NCI-H69 (cell line): ENCODE measurements around the gene DNAH8.
A peak's percentile ranks its signal among the peaks of the same experiment; 100 is the strongest.

Source experiments
- DNase-seq: peaks from one replicate; lab custom pipeline; 2025; lab: John Stamatoyannopoulos, UW

DNAH8 gene

GRCh38 chr6:38974389-38975151 is 259.5 kb downstream of the DNAH8 start:
- no peak for DNase-seq

GRCh38 chr6:38975621-38976049 is 260.5 kb downstream of the DNAH8 start:
- DNase-seq: no peak

GRCh38 chr6:38976051-38976450 is 260.9 kb downstream of the DNAH8 start:
- no peak for DNase-seq

DNA sequence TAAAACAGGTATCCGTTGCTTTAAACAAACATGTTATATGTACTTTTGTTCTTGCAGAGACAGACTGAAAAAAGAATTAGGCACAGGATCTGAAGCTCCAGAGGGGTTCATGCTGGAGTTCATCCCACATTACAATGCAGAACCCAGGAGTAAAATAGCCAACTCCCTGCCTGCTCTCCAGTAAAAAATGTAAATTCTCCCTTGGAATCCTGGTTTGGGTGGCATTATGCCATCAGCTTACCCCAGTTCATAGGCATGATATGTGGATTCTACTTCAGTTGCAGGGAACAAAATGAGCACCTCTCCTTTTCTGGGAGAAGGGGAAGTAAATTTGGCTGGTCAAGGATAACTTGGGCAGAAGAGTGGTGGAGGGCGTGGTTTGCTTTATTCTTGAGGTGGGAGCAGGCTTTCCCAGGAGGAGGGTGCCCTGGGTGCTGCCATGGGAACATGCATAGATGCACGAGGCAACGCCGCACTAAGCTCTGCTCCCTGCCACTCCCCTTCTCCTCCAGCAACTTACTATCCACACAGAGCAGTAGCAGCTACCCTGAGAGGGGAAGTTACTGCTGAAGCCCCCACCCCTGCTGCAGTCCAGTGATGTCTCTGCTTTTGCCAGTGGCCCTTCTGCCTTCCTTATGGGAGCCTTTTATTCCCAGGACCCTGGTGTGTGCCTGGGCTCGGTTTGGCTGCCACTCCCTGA is 261.8 kb downstream of the DNAH8 start:
- DNase-seq: no peak

- DNase-seq: no peak
These were observed 263.1 kb downstream of the DNAH8 start for GRCh38 chr6:38978139-38978704.

DNA sequence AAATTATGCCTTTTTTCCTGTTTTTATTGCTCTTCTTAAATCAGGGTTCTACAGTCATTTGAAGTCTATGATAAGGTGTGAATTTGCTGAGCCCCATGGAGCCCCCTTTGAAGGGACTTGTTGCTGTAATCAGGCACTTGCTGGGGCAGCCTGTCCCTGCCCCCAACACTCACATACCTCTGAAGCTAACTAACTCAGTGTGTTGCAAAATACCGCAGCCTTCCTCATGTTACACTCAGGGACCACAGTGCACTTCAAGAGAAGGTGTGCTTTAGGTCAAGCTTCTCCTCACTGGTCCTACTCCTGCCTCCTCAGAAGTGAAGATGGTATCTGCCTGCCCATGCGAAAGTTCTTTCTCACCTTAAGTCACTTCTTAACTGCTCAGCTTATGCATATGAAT is 267.4 kb downstream of the DNAH8 start:
- no peak for DNase-seq

DNA sequence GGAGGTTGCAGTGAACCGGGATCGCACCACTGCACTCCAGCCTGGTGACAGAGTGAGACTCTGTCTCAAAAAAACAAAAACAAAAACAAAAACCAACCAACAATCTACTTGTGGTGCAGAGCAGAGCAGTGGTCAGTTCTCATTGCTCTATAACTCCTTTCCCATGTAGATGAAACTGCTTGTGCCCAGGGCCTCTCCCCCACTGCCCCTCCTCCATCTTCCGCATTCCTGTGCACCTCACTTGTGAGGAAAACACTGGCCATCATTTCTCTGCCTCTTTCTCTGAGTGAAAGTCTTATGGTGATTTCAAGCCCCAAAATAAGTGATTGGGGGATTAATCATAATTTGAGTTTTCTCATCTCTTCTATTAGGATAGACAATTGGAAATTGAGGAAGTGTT is 269.6 kb downstream of the DNAH8 start:
- DNase-seq: no peak

- no peak for DNase-seq
These were observed 270.7 kb downstream of the DNAH8 start for GRCh38 chr6:38985839-38986238.

- DNase-seq: no peak
These were observed 272.4 kb downstream of the DNAH8 start for GRCh38 chr6:38987503-38987902.

- no peak for DNase-seq
These were observed 273.8 kb downstream of the DNAH8 start for GRCh38 chr6:38988736-38989449.

GRCh38 chr6:38990475-38990874 is 275.4 kb downstream of the DNAH8 start:
- no peak for DNase-seq

DNA sequence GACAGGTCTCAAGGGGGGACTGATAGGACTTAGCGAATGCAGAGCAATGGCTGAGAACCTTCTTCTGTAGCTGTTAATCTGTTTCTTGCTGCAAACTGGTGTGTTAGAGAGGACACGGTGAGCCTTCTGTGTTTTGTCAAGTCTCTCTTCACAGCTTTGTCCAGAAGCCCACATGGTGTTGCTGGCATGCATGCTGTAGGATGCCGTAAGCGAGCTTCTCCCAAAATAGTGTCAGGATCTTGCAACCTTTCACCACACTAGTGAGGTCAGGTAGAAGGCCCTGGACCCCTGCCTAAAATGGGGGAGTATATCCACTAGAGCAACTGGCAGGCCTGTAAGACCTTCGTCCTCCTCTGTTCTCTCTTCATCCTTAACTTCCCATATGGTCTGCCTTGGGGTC is 281.6 kb downstream of the DNAH8 start:
- DNase-seq: no peak

GRCh38 chr6:38997128-38997761 is 282.1 kb downstream of the DNAH8 start:
- DNase-seq: peak; percentile 10

DNA sequence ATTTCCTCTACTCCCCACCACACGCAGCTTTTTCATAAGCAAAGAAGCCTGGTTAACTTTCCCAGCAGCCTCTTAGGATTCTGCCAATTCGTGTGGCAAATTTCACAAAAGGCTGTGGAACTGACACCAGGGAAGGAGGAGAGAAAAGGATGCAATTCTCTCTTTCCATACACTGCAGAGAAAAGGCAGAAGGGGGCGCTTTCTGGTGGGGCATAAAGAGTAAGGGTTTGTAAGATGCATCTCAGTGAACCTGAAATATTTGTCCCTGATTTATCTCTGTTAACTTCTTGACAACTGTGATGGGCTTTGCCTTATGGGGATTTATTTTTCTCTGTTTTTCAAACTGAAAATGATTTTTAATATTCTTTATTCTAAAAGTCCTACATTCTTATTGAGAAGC is 288.0 kb downstream of the DNAH8 start:
- DNase-seq: peak; percentile 24

DNA sequence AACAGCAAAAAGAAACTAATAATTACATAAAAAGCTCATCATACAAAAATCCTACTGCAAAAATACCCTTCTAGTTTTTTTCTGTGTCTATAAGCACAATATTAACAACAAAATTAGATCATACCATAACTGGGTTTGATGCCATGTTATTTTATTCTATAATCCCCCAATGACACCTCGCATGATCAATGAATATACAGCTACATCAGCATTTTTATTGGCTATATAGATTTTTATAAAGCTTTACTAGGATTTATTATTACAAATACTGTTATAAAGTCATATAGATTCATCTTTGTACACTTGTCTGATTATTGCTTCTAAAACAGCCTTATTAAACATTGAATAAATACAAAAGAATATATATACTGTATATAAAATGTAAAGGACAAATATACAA is 288.4 kb downstream of the DNAH8 start:
- DNase-seq: no peak

- DNase-seq: no peak
These were observed 289.7 kb downstream of the DNAH8 start for GRCh38 chr6:39004801-39005200.

DNA sequence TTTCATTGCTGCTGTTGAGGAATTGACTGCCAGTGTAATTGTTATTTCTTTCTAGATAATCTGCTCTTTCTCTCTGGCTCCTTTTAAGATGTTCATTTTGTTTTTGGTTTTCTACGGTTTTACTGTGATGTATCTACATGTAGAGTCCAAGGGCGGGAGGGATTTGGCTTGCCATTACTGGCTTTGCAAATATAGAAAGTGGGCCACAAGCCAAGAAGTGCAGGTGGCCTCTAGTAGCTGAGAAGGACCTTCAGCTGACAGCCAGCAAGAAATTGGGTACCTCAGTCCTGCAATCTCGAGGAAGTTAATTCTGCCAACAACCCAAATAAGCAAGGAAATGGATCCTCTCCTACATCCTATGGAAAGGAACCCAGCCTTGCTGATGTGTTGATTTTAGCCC is 290.7 kb downstream of the DNAH8 start:
- peak; percentile 24 for DNase-seq

- no peak for DNase-seq
These were observed 292.5 kb downstream of the DNAH8 start for GRCh38 chr6:39007575-39007974.

DNA sequence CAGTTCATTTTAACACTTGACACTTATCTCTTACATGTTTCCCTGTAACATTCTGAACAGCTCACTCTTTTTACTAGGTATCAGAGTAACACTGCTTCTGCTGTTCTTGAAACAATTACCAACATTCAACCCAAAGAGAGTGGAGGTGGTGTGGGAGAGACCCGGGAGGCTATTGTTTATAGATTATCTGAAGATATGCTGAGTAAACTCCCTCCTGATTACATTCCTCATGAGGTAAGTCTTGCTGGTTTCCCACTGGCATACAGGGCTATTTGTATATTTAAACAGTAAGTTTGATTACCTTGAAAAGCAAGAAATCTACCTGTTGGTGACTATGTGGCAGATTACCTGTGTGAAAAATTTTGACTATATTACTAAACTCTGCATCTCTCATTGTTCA is 293.6 kb downstream of the DNAH8 start:
- no peak for DNase-seq

DNA sequence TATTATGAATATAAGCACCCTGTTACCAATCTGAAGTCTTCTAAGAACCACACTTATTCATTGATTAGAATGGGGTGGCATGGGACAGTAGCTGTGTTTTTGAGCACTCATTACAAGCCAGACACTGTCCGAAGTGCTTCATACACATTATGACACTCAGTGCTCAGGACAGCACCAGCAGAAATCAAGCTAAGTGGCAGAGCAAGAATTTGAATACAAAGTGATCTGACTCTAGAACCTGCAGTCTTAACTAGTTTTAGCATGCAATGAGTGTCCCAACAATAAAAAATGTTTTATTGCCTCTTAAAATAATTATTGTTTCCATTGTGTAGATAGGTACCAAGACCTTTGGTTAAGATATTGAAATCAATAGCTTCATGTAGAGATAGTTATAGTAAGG is 294.4 kb downstream of the DNAH8 start:
- no peak for DNase-seq

DNA sequence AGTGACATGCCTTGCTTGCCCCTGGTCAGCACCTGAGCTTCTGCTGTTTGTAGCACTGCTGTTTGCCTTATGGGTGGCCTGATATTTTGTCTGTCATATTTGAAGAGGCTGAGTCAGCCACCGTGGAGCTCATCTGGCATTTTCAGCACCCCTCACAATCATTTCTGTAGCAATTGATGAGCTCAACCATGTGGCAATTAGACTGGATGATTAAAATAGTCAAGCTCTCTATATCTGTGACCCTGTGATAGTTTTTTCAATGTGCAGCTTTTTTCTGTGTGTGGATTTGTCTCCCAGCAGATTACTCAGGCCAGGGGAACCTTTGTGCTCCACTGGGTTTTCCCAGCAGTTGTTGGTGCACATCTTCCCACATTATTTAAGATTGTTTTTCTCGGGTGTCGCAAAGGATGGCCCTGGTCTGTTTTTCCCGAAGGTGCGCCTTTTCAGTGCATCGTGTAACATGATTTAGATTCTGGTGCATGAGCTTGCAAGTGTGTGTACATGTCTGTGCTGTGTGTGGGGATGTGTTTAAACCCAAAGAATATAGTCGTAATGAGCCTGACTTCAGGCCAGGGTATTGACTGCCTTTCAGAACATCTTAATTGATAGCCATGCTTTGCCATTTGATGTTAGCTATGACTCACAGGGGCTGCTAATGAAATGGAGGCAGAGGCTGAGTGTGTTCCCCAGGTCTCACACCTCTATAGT is 301.9 kb downstream of the DNAH8 start:
- no peak for DNase-seq

GRCh38 chr6:39017547-39017880 is 302.4 kb downstream of the DNAH8 start:
- DNase-seq: no peak
